Gastrocnemius medialis (tissue), 4 donors: ENCODE results near the gene FAM241A. TPM values are rescaled to one million over a fixed set of nuclear protein-coding genes. Genes with fewer than 3 reads are reported as not detected.

Experiments used
- ATAC-seq, 2 donors: fragments of 150-250 bp; one replicate each; pipeline ENCODE4 v1.9.1; 2016
- DNase-seq, 2 donors: peaks; one replicate each; pipeline ENCODE4 v3.0.0-alpha.2; 2019
- H3K27ac ChIP-seq, 4 donors: fragments of 200-600 bp; sonication (generic); 1 replicate in 1 of 4; 2 replicates in 3 of 4; pipeline ENCODE4 v1.5.1; 2016 to 2018; ENCODE audit warnings: mild to moderate bottlenecking in 2 of 4, moderate library complexity in 1 of 4
- H3K27me3 ChIP-seq, 3 donors: fragments of 200-600 bp; sonication (generic) in 2 of 3; 1 replicate in 1 of 3; 2 replicates in 2 of 3; pipeline versions ENCODE4 v1.5.1 to v1.6.0; 2016 to 2019; ENCODE audit warnings: mild to moderate bottlenecking in 1 of 3, moderate library complexity in 1 of 3
- H3K36me3 ChIP-seq, 2 donors: fragments of 200-600 bp; sonication (generic) in 1 of 2; one replicate each; pipeline ENCODE4 v1.5.1; 2017 to 2018
- H3K4me1 ChIP-seq, 2 donors: fragments of 200-600 bp; sonication (generic) in 1 of 2; one replicate each; pipeline ENCODE4 v1.5.1; 2016 to 2017; ENCODE audit warnings: mild to moderate bottlenecking in 2 of 2
- H3K4me3 ChIP-seq, 4 donors: fragments of 200-600 bp; sonication (generic) in 3 of 4; 1 replicate in 1 of 4; 2 replicates in 3 of 4; pipeline ENCODE4 v1.5.1; 2016 to 2019; ENCODE audit warnings: mild to moderate bottlenecking in 2 of 4
- H3K9me3 ChIP-seq, 3 donors: fragments of 200-600 bp; sonication (generic) in 2 of 3; 1 replicate in 1 of 3; 2 replicates in 2 of 3; pipeline ENCODE4 v1.5.1; 2016 to 2019
- POLR2A ChIP-seq, 2 donors: fragments of 450-650 bp; IDR thresholded peaks; one replicate each; pipeline ENCODE4 v1.6.1; 2017; ENCODE audit warnings: antibody characterized with exemption in 2 of 2, mild to moderate bottlenecking in 2 of 2, moderate library complexity in 2 of 2
- in situ Hi-C, 4 donors: fragments of 200-750 bp; cut with MboI; loops; one replicate each; pipeline versions ENCODE4 v1.15.0 to v1.8.0; 2017; ENCODE audit warnings: low sequenced_read_pairs in 4 of 4
- intact Hi-C: fragments of 100-400 bp; cut with DNase I; formaldehyde crosslinking; loops from one replicate; pipeline ENCODE4 v1.15.1; 2023; ENCODE audit warnings: low total_unique reads
- total RNA-seq, 4 donors: library from RNA; depleted of rRNA; stranded (reverse); fragments of >200 nt; gene quantifications; one replicate each; pipeline versions ENCODE4 v1.1.0 to v1.2.3, GENCODE V29; 2016
- TF ChIP-seq, protein P1 (sequence below), 5 experiments: fragments of 450-650 bp in 3 of 5; fragments of 200-600 bp in 2 of 5; sonication (generic) in 2 of 5; IDR thresholded peaks in 4 of 5; conservative IDR thresholded peaks in 1 of 5; 1 replicate in 4 of 5; 2 replicates in 1 of 5; pipeline ENCODE4 v1.5.1; 2016 to 2019; ENCODE audit warnings: antibody characterized with exemption in 5 of 5, mild to moderate bottlenecking in 3 of 5, moderate library complexity in 3 of 5

Gene FAM241A
- total RNA-seq, 4 donors from 2014 or later: 2.3 to 7.0 (median 3.3) TPM

DNA sequence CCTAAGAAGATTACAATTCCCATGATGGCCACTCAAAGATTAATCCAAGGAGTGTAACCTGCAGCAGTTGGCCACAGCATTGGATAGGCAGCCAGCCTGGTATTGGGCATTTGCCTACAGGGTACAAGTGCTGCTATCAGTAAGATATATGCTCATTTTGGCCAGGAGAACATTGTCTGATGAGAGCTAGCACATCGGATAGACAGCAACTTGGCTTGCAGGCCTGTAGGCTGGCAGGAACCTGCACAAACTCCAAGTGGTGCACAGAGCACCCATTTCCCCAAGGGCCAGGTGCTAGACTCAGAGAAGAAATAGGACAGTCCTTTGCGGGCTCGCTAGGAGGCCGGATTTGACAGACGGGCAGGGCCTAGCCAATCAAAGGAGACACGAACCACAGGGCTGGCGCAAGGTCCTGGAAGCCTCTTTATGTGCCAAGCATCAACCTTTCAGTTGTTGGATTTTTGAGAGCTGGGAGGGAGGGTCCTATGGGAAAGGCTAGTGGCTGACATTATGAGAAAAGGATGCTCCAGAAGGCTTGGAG lies 74.6 kb downstream of the FAM241A start:
- H3K9me3 ChIP-seq: no peaks in the 10 kb centered on the region
- no peak for ATAC-seq

DNA sequence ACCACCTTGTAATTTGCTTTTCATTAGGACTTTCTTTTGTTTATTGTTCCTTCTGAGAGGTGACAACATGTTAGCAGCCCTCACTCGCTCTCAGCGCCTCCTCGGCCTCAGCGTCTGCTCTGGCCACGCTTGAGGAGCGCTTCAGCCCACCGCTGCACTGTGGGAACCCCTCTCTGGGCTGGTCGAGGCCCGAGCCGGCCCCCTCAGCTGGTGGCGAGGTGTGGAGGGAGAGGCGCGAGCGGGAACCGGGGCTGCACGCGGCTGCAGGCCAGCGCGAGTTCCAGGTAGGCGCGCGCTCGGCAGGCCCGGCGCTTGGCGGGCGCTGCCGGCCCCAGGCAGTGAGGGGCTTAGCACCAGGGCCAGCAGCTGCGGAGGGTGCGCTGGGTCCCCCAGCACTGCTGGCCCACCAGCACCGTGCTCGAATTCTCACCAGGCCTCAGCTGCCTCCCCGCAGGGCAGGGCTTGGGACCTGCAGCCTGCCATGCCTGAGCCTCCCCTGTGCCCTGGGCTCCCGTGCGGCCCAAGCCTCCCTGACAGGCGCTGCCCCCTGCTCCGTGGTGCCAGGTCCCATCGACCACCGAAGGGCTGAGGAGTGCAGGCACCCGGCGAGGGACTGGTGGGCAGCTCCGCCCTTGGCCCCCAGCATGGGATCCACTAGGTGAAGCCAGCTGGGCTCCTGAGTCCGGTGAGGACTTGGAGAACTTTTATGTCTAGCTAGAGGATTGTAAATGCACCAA lies 77.1 kb downstream of the FAM241A start:
- Histone ChIP-seq H3K9me3 (no peaks in the 10 kb centered on the region), H3K4me1 (no peaks in the 10 kb centered on the region), H3K36me3 (no peaks in the 10 kb centered on the region), H3K27ac (no peak overlapping the region), H3K27me3 (no peaks in the 10 kb centered on the region), H3K4me3 (no peak overlapping the region)
- in situ Hi-C loops (no loop called here), intact Hi-C loops (no loop called here)
- no peak for TF ChIP-seq POLR2A (IDR thresholded peaks at IDR 0.05)
- no peak for DNase-seq
- no peak for ATAC-seq

More for the DNA sequence above, 74.6 kb downstream of the FAM241A start:
- Histone ChIP-seq H3K27ac (no peak overlapping the region), H3K36me3 (no peaks in the 10 kb centered on the region), H3K4me1 (no peaks in the 10 kb centered on the region), H3K27me3 (no peaks in the 10 kb centered on the region), H3K4me3 (no peak overlapping the region)
- intact Hi-C loops: no loop called here
- DNase-seq: no peak
- in situ Hi-C loops: no loop called here
- no peak for TF ChIP-seq POLR2A (IDR thresholded peaks at IDR 0.05)
- TF ChIP-seq, protein P1, sequence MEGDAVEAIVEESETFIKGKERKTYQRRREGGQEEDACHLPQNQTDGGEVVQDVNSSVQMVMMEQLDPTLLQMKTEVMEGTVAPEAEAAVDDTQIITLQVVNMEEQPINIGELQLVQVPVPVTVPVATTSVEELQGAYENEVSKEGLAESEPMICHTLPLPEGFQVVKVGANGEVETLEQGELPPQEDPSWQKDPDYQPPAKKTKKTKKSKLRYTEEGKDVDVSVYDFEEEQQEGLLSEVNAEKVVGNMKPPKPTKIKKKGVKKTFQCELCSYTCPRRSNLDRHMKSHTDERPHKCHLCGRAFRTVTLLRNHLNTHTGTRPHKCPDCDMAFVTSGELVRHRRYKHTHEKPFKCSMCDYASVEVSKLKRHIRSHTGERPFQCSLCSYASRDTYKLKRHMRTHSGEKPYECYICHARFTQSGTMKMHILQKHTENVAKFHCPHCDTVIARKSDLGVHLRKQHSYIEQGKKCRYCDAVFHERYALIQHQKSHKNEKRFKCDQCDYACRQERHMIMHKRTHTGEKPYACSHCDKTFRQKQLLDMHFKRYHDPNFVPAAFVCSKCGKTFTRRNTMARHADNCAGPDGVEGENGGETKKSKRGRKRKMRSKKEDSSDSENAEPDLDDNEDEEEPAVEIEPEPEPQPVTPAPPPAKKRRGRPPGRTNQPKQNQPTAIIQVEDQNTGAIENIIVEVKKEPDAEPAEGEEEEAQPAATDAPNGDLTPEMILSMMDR (IDR thresholded peaks at IDR 0.05 in 4 of 5, conservative IDR thresholded peaks at IDR 0.05 in 1 of 5): no peak

DNA sequence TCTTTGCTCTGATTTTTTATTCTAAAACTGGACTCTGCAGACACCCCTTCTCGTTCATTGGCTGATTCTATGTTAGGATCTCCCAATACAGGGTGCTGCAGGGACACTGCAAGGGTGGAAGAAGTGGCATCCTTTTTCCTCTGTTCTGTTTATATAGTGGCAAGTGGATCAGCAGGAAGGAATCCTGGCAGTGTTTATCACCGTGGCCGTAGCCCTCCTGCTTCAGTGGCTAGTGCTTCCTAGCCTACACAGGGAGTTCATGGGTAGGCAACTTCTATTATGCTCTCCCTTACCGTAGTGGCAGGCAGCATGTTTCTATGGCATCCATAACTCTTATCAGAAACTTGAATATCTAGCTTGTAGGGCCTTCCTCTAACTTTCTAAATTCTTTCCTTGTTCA lies 79.9 kb downstream of the FAM241A start:
- in situ Hi-C loops: no loop called here
- H3K9me3 ChIP-seq: no peaks in the 10 kb centered on the region
- peaks cover 2 to 5% of the 10 kb centered on the region in 2 donors for H3K4me1 ChIP-seq
- no peaks in the 10 kb centered on the region for H3K36me3 ChIP-seq
- ATAC-seq: no peak
- intact Hi-C loops: no loop called here
- no peak overlapping the region for H3K27ac ChIP-seq
- TF ChIP-seq, protein P1 (IDR thresholded peaks at IDR 0.05 in 4 of 5, conservative IDR thresholded peaks at IDR 0.05 in 1 of 5): no peak
- TF ChIP-seq POLR2A (IDR thresholded peaks at IDR 0.05): no peak
- no peak overlapping the region for H3K4me3 ChIP-seq
- no peak for DNase-seq
- H3K27me3 ChIP-seq: no peaks in the 10 kb centered on the region

DNA sequence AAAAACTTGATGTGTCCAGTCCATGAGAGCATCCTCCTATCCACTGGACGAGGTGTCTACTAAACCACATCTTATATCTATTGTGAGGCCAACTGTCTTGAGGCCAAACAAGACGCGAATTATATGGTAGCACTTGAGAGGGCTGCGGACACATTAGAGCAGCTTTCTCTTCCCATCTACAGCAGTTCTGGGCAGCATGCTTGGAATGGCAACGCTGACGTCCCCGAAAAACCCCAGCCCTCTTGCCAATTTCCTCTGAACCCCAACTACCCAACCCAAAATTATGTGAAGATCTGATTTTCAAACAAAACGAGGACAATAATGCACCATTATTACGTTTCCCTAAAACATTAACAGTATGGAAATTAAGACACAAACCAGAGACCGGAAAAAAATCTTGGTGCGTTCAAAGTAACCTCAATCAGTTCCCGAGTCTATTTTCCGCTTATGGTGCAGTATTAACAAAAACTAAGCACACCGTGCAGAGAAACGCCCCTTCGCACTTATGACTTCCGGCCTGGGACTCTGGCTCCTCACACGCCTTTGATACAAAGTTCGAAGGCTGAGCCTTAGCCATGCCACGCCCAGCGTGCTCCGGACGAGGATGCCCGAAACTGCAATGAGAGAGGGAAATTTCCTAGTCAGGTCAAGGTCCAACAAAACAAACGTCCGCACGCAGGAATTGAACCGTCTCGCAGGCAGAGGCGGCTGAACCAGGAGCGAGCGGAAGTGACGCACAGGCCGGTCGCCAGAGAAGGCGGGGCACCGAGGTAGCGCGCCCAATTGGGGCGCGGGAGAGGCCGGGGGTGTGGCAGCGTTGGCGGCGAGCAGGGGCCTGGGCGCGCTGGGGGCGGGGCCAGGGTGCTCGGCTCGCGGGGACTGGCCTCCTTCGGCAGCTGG lies 85.9 kb downstream of the FAM241A start:
- peak; percentile 87 to 88 for ATAC-seq
- TF ChIP-seq, protein P1 (IDR thresholded peaks at IDR 0.05 in 4 of 5, conservative IDR thresholded peaks at IDR 0.05 in 1 of 5): no peak
- TF ChIP-seq POLR2A (IDR thresholded peaks at IDR 0.05): no peak
- in situ Hi-C loops (loop anchor here in 3 of 4 donors (5.0 to 10.0 kb wide), 3 partner anchors 126 to 134 kb away; no protein-coding TSS in a partner anchor), intact Hi-C loops (loop anchor here (1.0 to 10.0 kb wide), 5 partner anchors 56 to 914 kb away; partner anchors contain the start of genes FAM241A, TIFA and ZGRF1)
- no peaks in the 10 kb centered on the region for H3K27me3 ChIP-seq
- H3K4me3 ChIP-seq: peak overlapping the region; percentile 96 to 100 (median 99)
- peaks cover 30 to 36% of the 10 kb centered on the region in 2 donors for H3K4me1 ChIP-seq
- H3K36me3 ChIP-seq: no peaks in the 10 kb centered on the region
- peak; percentile 96 for DNase-seq
- H3K9me3 ChIP-seq: no peaks in the 10 kb centered on the region
- H3K27ac ChIP-seq: peak overlapping the region; percentile 98 to 100 (median 99)
